ENCODE data around the gene HAGH. TPM values are rescaled to one million over a fixed set of nuclear protein-coding genes. Genes with fewer than 3 reads are reported as not detected.
A peak's percentile ranks its signal among the peaks of the same experiment; 100 is the strongest.

Gene HAGH
- total and polyA plus RNA-seq, 9 of the 15 experiments (the other 6 are each of a cell fraction or from before 2014, with no cell fraction given) = 0.46 to 35.1 (median 16.8) TPM

DNA sequence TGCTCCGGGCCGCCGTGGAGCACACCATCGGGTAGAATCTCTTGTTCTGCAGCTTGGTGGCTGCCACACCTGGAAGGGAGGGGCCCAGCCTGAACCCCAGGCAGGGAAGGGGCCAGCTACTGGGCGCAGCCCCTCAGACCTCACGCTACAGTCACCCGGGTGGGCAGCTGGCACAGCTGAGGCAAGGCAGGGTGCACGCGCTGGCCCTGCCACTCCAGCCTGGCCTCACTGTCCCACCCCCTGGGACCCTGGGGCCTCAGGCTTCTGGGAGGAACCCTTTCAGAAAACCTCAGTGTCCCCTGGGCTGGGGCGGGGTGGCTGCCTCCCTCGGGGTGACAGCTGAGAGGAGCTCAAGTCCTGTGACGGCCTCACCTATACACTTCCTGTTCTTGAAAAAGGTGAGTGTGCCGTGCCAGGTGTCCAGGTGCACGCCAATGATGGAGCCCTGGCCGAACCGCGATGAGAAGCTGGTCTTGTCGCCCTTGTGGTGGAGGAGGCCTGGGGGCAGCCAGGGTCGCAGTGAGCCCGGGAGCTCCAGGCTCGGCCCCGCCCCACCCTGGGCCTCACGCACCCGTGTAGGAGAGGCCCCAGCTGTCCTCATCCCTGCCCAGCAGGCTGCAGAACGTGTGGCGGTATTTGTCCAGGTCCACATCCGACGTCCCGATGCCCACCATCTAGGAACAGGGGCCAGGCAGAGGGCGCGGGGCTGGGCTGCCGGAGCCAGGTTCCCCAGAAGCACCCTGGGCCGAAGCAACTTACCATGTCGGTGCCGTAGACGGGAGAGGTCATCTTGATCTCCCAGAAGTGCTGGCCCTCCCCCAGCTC lies 49.0 kb downstream of the HAGH start:
- TF ChIP-seq, protein P1, sequence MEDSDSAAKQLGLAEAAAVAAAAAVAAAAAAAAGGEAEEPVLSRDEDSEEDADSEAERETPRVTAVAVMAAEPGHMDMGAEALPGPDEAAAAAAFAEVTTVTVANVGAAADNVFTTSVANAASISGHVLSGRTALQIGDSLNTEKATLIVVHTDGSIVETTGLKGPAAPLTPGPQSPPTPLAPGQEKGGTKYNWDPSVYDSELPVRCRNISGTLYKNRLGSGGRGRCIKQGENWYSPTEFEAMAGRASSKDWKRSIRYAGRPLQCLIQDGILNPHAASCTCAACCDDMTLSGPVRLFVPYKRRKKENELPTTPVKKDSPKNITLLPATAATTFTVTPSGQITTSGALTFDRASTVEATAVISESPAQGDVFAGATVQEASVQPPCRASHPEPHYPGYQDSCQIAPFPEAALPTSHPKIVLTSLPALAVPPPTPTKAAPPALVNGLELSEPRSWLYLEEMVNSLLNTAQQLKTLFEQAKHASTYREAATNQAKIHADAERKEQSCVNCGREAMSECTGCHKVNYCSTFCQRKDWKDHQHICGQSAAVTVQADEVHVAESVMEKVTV (CRISPR knock-in tag; IDR thresholded peaks at IDR 0.05) = no peak
- TF ChIP-seq ZNF707 (CRISPR knock-in tag; conservative IDR thresholded peaks at IDR 0.05) (no peak), FIP1L1 (IDR thresholded peaks at IDR 0.05; ENCODE audit: low read depth, low read length, poor library complexity, severe bottlenecking) (peak; percentile 40), RBFOX2 (IDR thresholded peaks at IDR 0.05; ENCODE audit: low read depth, low read length) (peak; percentile 40; the same call in 1 of the 2 replicates), POLR2G (IDR thresholded peaks at IDR 0.05; ENCODE audit: low read depth, low read length) (peak; percentile 77), CBX1 (IDR thresholded peaks at IDR 0.05; ENCODE audit: low read depth) (0 out of 2 replicates have a peak, but pooled peaks have one; percentile 21), SUPT5H (IDR thresholded peaks at IDR 0.05) (peak; percentile 24; the same call in 1 of the 2 replicates), POLR2A (conservative IDR thresholded peaks at IDR 0.05) (peak; percentile 57), ILK (tag; IDR thresholded peaks at IDR 0.05; ENCODE audit: borderline replicate concordance, low read depth) (no peak)
- TF ChIP-seq, protein P2, sequence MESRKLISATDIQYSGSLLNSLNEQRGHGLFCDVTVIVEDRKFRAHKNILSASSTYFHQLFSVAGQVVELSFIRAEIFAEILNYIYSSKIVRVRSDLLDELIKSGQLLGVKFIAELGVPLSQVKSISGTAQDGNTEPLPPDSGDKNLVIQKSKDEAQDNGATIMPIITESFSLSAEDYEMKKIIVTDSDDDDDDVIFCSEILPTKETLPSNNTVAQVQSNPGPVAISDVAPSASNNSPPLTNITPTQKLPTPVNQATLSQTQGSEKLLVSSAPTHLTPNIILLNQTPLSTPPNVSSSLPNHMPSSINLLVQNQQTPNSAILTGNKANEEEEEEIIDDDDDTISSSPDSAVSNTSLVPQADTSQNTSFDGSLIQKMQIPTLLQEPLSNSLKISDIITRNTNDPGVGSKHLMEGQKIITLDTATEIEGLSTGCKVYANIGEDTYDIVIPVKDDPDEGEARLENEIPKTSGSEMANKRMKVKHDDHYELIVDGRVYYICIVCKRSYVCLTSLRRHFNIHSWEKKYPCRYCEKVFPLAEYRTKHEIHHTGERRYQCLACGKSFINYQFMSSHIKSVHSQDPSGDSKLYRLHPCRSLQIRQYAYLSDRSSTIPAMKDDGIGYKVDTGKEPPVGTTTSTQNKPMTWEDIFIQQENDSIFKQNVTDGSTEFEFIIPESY (CRISPR knock-in tag; IDR thresholded peaks at IDR 0.05) = peak; percentile 39; the same call in 1 of the 2 replicates
- TF ChIP-seq, protein P3, sequence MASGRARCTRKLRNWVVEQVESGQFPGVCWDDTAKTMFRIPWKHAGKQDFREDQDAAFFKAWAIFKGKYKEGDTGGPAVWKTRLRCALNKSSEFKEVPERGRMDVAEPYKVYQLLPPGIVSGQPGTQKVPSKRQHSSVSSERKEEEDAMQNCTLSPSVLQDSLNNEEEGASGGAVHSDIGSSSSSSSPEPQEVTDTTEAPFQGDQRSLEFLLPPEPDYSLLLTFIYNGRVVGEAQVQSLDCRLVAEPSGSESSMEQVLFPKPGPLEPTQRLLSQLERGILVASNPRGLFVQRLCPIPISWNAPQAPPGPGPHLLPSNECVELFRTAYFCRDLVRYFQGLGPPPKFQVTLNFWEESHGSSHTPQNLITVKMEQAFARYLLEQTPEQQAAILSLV (tag; IDR thresholded peaks at IDR 0.05) = no peak
- TF ChIP-seq, protein P4, sequence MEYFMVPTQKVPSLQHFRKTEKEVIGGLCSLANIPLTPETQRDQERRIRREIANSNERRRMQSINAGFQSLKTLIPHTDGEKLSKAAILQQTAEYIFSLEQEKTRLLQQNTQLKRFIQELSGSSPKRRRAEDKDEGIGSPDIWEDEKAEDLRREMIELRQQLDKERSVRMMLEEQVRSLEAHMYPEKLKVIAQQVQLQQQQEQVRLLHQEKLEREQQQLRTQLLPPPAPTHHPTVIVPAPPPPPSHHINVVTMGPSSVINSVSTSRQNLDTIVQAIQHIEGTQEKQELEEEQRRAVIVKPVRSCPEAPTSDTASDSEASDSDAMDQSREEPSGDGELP (CRISPR knock-in tag; IDR thresholded peaks at IDR 0.05; ENCODE audit: borderline replicate concordance) = peak; percentile 38

More for the DNA sequence above, 49.0 kb downstream of the HAGH start:
- CTCF ChIA-PET (ENCODE audit: low intra/inter-chr PET ratio) = no interaction called here
- DNase-seq (ENCODE audit: extremely low read depth in 1 of 4, low spot score in 3 of 4) (no peak), ATAC-seq (no peak), FAIRE-seq (no peak)
- WGBS (ENCODE audit: insufficient coverage, low coverage, missing lambda C conversion rate) = 75% methylated on average over 21 of the region's 36 CpGs
- Histone ChIP-seq H3K9ac (ENCODE audit: insufficient read depth in 1 of 2, low read depth in 2 of 2, low read length in 2 of 2) (peak overlapping the region in 1 of 2 experiments; percentile 81; a peak in 2 of 4 replicates), H2AFZ (ENCODE audit: low read depth, low read length) (no peak overlapping the region), H3K4me2 (ENCODE audit: insufficient read depth, low read length) (no peak overlapping the region), H3K79me2 (ENCODE audit: control insufficient read depth, insufficient read depth, low read length) (peaks cover 33% of the 10 kb centered on the region), H3K27ac (ENCODE audit: extremely low read depth, low read depth, low read length) (no peak overlapping the region), H3K4me3 (no peak overlapping the region), H3K36me3 (ENCODE audit: control insufficient read depth, insufficient read depth, low read length) (peaks cover 52% of the 10 kb centered on the region; the same call in 2 of the 3 replicates), H3K9me3 (replicated peaks; ENCODE audit: control insufficient read depth, insufficient read depth, low read depth, low read length) (no peaks in the 10 kb centered on the region), H3K9me1 (ENCODE audit: control insufficient read depth, insufficient read depth, low read length) (peaks cover 2% of the 10 kb centered on the region), H3K27me3 (ENCODE audit: control insufficient read depth in 2 of 2, insufficient read depth in 2 of 2, low read length in 2 of 2) (no peaks in the 10 kb centered on the region), H4K20me1 (replicated peaks; ENCODE audit: control insufficient read depth, insufficient read depth, low read length) (peaks cover 3% of the 10 kb centered on the region; the same call in 1 of the 2 replicates), H3K4me1 (replicated peaks in 1 of 2; ENCODE audit: control insufficient read depth in 2 of 2, insufficient read depth in 2 of 2, low read length in 2 of 2) (peaks cover 9 to 91% of the 10 kb centered on the region in 2 experiments; a peak in 4 of 5 replicates)
- POLR2A ChIA-PET = interaction anchor here (0.5 to 1.4 kb wide), 8 partner anchors 15 to 1344 kb away, joined by 3 to 8 read pairs (median 3); partner anchors contain the start of genes ECI1, MSRB1 and RPS2
- BruUV-seq (replicated peaks) = no TSS peak
- intact Hi-C loops (cut with micrococcal nuclease) (no loop called here), in situ Hi-C loops (cut with MboI) (no loop called here)

All from K562 (cell line).